Body of pancreas (tissue), 4 donors: Measurements from ENCODE around the gene LRFN2. TPM values are rescaled to one million over a fixed set of nuclear protein-coding genes. Genes with fewer than 3 reads are reported as not detected.

Experiments used
- ATAC-seq: fragments of 150-250 bp; one replicate; pipeline ENCODE4 v1.9.1; 2016
- DNase-seq, 4 donors: peaks; one replicate each; pipeline ENCODE4 v3.0.0-alpha.2; 2019
- H3K27ac ChIP-seq, 4 donors: fragments of 200-600 bp; sonication (generic); 1 replicate in 3 of 4; 2 replicates in 1 of 4; pipeline versions ENCODE4 v1.5.1 to v1.6.1; 2016 to 2019; ENCODE audit warnings: mild to moderate bottlenecking in 1 of 4, mixed read lengths in 1 of 4, moderate library complexity in 1 of 4
- H3K27me3 ChIP-seq, 2 donors: fragments of 200-600 bp; sonication (generic); one replicate each; pipeline ENCODE4 v1.6.0; 2016; ENCODE audit warnings: mild to moderate bottlenecking in 1 of 2
- H3K36me3 ChIP-seq, 2 donors: fragments of 200-600 bp; sonication (generic); replicated peaks in 1 of 2; 2 replicates each; pipeline ENCODE4 v1.5.1; 2016; ENCODE audit warnings: low read depth in 2 of 2; ENCODE audit not compliant: insufficient read depth in 1 of 2
- H3K4me1 ChIP-seq: fragments of 200-600 bp; sonication (generic); one replicate; pipeline ENCODE4 v1.6.0; 2016
- H3K4me3 ChIP-seq, 2 donors: fragments of 200-600 bp; sonication (generic); 1 replicate in 1 of 2; 2 replicates in 1 of 2; pipeline ENCODE4 v1.5.1; 2016 to 2019
- H3K9me3 ChIP-seq, 3 donors: fragments of 200-600 bp; sonication (generic); 1 replicate in 2 of 3; 2 replicates in 1 of 3; pipeline ENCODE4 v1.5.1; 2016
- CTCF ChIP-seq, 7 experiments: fragments of 450-650 bp in 4 of 7; fragments of 200-600 bp in 3 of 7; sonication (generic) in 3 of 7; IDR thresholded peaks; one replicate each; pipeline ENCODE4 v1.5.1; 2016 to 2019; ENCODE audit warnings: antibody characterized with exemption in 7 of 7
- POLR2A ChIP-seq, 3 donors: fragments of 450-650 bp; IDR thresholded peaks; one replicate each; pipeline ENCODE4 v1.6.1; 2016; ENCODE audit warnings: antibody characterized with exemption in 3 of 3, mild to moderate bottlenecking in 2 of 3
- WGBS, 2 donors: methylation state at CpG; one replicate each; pipeline ENCODE4 v1.1.5; 2017; 5-methylcytosine and 5-hydroxymethylcytosine counted together
- intact Hi-C: fragments of 100-400 bp; cut with DNase I; formaldehyde crosslinking; loops from one replicate; pipeline ENCODE4 v1.15.1; 2023
- total RNA-seq, 2 donors: library from RNA; depleted of rRNA; stranded (reverse); fragments of >200 nt; gene quantifications; one replicate each; pipeline ENCODE4 v1.1.0, GENCODE V29; 2016

The LRFN2 gene
- total RNA-seq, 2 donors from 2014 or later, result 0.33 TPM; not detected in 1

- H3K4me3 ChIP-seq, result no peak overlapping the region
- peaks cover 8% of the 10 kb centered on the region for H3K4me1 ChIP-seq
- DNase-seq (no peak), ATAC-seq (no peak)
- TF ChIP-seq POLR2A (IDR thresholded peaks at IDR 0.05) (no peak), CTCF (IDR thresholded peaks at IDR 0.05) (no peak)
- no peaks in the 10 kb centered on the region for H3K27me3 ChIP-seq
- no peaks in the 10 kb centered on the region for H3K36me3 ChIP-seq
- intact Hi-C loops, result no loop called here
- no peak overlapping the region for H3K27ac ChIP-seq
- H3K9me3 ChIP-seq, result no peaks in the 10 kb centered on the region
- WGBS, 2 donors, result 83 to 100% methylated on average over 1 of the region's 1 CpG
These were observed 232.1 kb downstream of the LRFN2 start for GRCh38 chr6:40355066-40355465.

DNA sequence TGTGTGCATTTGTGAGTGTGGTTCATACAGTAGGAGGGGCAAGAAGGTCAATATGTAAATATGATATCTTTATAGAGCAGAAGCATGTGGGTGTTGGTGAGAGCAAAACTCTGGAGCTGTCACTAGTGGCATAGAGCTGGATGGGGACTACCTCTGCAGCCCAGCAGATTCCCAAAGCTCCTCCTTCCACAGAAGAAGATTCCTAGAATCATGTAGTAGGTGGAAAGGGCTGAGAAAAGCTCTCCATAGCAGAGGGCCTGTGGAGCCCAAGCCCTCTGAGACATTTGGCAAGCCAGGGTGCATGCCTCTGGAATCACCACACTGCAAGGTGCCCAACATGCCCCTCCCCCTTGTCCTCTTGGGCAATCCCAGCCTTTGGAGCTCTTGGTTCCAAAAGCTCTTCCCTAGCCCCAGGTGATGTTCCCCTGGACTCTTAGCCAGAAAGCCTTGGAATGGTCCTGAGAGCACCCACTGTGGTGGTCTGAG lies 233.2 kb downstream of the LRFN2 start:
- Histone ChIP-seq H3K27ac (no peak overlapping the region), H3K27me3 (no peaks in the 10 kb centered on the region), H3K9me3 (no peaks in the 10 kb centered on the region), H3K36me3 (no peaks in the 10 kb centered on the region), H3K4me3 (no peak overlapping the region), H3K4me1 (peaks cover 8% of the 10 kb centered on the region)
- ATAC-seq (no peak), DNase-seq (peak in 1 of 4 donors; percentile 20)
- TF ChIP-seq CTCF (IDR thresholded peaks at IDR 0.05) (no peak), POLR2A (IDR thresholded peaks at IDR 0.05) (no peak)
- intact Hi-C loops, result no loop called here

DNA sequence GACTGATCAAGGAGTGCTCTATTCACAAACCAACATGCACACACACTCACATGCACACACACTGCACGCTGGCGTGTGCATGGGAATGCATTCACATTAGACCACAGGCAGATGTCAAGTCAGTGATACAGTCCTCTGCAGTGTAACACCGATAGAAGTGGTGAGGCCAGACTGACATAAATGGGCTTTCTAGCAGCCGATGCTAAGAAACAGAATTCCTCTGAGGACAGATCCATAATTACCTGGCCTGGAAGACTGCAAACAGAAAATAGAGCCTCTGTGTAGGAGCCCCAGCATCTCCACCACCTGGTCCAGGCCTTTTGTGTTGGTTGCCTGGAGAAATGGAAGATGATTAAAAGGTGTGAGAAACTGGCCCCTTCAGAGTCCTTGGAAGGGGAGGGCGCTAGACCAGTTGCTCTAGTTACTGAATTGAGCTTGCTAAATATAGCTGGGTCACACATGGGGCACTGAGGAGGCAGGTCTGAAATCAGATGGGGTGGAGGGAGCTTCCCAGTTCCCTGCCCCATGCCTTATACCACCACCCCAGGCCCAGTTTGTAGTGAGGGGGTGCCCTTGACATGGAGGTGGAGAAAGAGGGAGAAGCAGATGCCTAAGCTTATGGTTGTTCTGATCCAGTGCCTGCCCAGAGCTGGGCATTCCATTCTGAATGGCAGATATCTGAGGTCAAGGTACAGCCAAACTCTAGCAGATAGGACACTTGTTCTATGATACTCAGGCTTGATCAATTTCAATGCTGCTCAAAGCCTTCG lies 233.8 kb downstream of the LRFN2 start:
- no peaks in the 10 kb centered on the region for H3K27me3 ChIP-seq
- H3K36me3 ChIP-seq, result no peaks in the 10 kb centered on the region
- peaks cover 8% of the 10 kb centered on the region for H3K4me1 ChIP-seq
- DNase-seq (no peak), ATAC-seq (no peak)
- 68 to 79% methylated on average over 6 of the region's 6 CpGs for WGBS, 2 donors
- no peak overlapping the region for H3K4me3 ChIP-seq
- TF ChIP-seq CTCF (IDR thresholded peaks at IDR 0.05) (no peak), POLR2A (IDR thresholded peaks at IDR 0.05) (no peak)
- intact Hi-C loops, result no loop called here
- no peak overlapping the region for H3K27ac ChIP-seq
- H3K9me3 ChIP-seq, result no peaks in the 10 kb centered on the region

DNA sequence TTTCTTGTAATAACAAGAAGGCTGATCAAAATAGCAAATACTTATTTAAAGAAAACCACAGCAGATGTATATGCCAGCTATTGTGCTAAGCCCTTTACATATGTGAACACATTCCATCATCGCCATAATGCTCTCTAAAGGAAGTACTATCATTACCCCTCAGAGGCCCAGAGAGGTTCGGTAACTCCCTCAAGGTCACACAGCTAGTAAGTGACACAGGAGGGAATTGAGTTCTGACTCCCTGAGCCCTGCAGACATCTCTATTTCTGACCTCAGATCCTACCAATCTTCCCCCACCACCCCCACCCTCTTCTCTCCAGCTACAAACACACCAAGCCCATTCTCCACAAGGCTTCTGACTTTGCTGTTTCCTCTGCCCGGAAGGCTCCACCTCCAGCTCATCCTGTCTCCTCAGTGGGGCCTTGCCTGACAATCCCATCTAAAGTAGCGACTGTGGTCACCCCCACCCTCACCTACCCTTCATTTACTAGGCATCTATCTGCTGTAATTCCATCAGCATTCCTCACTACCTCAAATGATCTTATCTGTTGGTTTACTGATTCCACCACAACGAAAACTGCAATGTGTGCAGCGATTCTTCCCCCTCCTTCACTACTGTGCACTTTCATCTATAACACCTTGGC lies 234.5 kb downstream of the LRFN2 start:
- H3K9me3 ChIP-seq, result no peaks in the 10 kb centered on the region
- DNase-seq (no peak), ATAC-seq (no peak)
- 81 to 88% methylated on average over 6 of the region's 6 CpGs for WGBS, 2 donors
- H3K27ac ChIP-seq, result no peak overlapping the region
- no peaks in the 10 kb centered on the region for H3K27me3 ChIP-seq
- TF ChIP-seq CTCF (IDR thresholded peaks at IDR 0.05), result no peak
- TF ChIP-seq POLR2A (IDR thresholded peaks at IDR 0.05), result no peak
- H3K36me3 ChIP-seq, result no peaks in the 10 kb centered on the region
- intact Hi-C loops, result no loop called here
- H3K4me1 ChIP-seq, result peaks cover 8% of the 10 kb centered on the region
- H3K4me3 ChIP-seq, result no peak overlapping the region
